ENCODE measurements around the gene VPS13D.

VPS13D gene

DNA sequence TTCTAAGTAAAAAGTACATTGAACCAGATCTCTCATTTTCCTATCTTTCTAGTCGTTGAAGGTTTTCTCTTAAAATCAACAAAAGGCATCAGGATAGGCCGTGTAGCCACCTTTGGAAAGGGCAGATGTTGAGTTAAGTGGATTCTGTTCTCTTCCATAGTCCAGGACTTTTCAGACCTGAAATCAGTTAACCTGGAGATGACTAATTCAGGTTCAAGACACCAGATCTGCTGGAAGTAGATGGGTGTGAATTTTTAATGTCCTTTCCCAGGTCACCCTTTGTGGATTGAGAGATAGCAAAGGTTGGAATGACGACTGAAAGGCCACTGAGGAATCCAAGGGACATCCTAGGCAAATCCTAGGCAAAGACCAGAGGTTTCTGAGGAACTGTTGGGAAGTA, 215.4 kb downstream of the VPS13D start:
- Histone ChIP-seq H3K27ac (ENCODE audit: low read depth, low read length) (no peak overlapping the region), H3K9ac (ENCODE audit: low read depth, low read length) (no peak overlapping the region), H3K4me1 (ENCODE audit: insufficient read depth, low read length) (0 out of 2 replicates have a peak, but pooled peaks cover 10% of the 10 kb centered on the region), H3K4me3 (ENCODE audit: low read length) (no peak overlapping the region), H3K27me3 (ENCODE audit: insufficient read depth, low read length) (no peaks in the 10 kb centered on the region), H3K36me3 (ENCODE audit: insufficient read depth, low read length) (no peaks in the 10 kb centered on the region; the same call in 1 of the 2 replicates), H3K9me3 (ENCODE audit: insufficient read depth, low read depth, low read length) (no peaks in the 10 kb centered on the region)
- 84% methylated on average over 3 of the region's 3 CpGs for WGBS

GRCh38 chr1:12446593-12446992, 216.8 kb downstream of the VPS13D start:
- H3K36me3 ChIP-seq (ENCODE audit: insufficient read depth, low read length): no peaks in the 10 kb centered on the region
- H3K27me3 ChIP-seq (ENCODE audit: insufficient read depth, low read length): no peaks in the 10 kb centered on the region
- H3K4me1 ChIP-seq (ENCODE audit: insufficient read depth, low read length): 0 out of 2 replicates have a peak, but pooled peaks cover 10% of the 10 kb centered on the region
- no peak overlapping the region for H3K27ac ChIP-seq (ENCODE audit: low read depth, low read length)
- no peak overlapping the region for H3K4me3 ChIP-seq (ENCODE audit: low read length)
- no peaks in the 10 kb centered on the region for H3K9me3 ChIP-seq (ENCODE audit: insufficient read depth, low read depth, low read length)
- 77% methylated on average over 2 of the region's 2 CpGs for WGBS
- H3K9ac ChIP-seq (ENCODE audit: low read depth, low read length): no peak overlapping the region

DNA sequence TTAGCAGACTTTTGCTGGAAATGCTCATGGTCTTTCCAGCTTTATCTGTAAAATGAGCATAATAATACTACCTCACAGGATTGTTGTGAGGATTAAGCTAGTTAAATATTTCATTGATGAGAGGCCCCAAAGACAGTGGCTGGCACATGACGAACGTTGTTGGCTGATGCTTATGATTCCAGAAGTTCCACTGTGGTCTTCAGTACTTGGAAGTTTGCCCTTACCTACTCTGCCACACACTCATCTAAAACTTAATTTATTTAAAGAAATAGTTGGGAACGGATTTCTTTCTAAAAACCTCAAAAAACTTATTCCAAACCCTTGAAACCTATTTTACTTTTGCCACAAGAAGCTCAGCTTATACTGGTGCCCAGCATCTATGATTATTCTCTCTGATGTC, 217.5 kb downstream of the VPS13D start:
- WGBS: 95% methylated on average over 3 of the region's 3 CpGs
- no peak overlapping the region for H3K27ac ChIP-seq (ENCODE audit: low read depth, low read length)
- no peak overlapping the region for H3K4me3 ChIP-seq (ENCODE audit: low read length)
- no peaks in the 10 kb centered on the region for H3K27me3 ChIP-seq (ENCODE audit: insufficient read depth, low read length)
- 0 out of 2 replicates have a peak, but pooled peaks cover 10% of the 10 kb centered on the region for H3K4me1 ChIP-seq (ENCODE audit: insufficient read depth, low read length)
- H3K9ac ChIP-seq (ENCODE audit: low read depth, low read length): no peak overlapping the region
- H3K9me3 ChIP-seq (ENCODE audit: insufficient read depth, low read depth, low read length): no peaks in the 10 kb centered on the region
- H3K36me3 ChIP-seq (ENCODE audit: insufficient read depth, low read length): no peaks in the 10 kb centered on the region

- WGBS: 87% methylated on average over 7 of the region's 7 CpGs
Observed at GRCh38 chr1:12447849-12448312, 218.1 kb downstream of the VPS13D start.

GRCh38 chr1:12448746-12449177, 218.9 kb downstream of the VPS13D start:
- Histone ChIP-seq H3K9ac (ENCODE audit: low read depth, low read length) (no peak overlapping the region), H3K36me3 (ENCODE audit: insufficient read depth, low read length) (no peaks in the 10 kb centered on the region), H3K27ac (ENCODE audit: low read depth, low read length) (no peak overlapping the region), H3K9me3 (ENCODE audit: insufficient read depth, low read depth, low read length) (no peaks in the 10 kb centered on the region), H3K4me1 (ENCODE audit: insufficient read depth, low read length) (peaks cover 13% of the 10 kb centered on the region; the same call in 1 of the 2 replicates), H3K27me3 (ENCODE audit: insufficient read depth, low read length) (no peaks in the 10 kb centered on the region), H3K4me3 (ENCODE audit: low read length) (no peak overlapping the region)
- 90% methylated on average over 3 of the region's 3 CpGs for WGBS

More at GRCh38 chr1:12447849-12448312, 218.1 kb downstream of the VPS13D start:
- Histone ChIP-seq H3K9me3 (ENCODE audit: insufficient read depth, low read depth, low read length) (no peaks in the 10 kb centered on the region), H3K9ac (ENCODE audit: low read depth, low read length) (no peak overlapping the region), H3K27ac (ENCODE audit: low read depth, low read length) (no peak overlapping the region), H3K4me3 (ENCODE audit: low read length) (no peak overlapping the region), H3K27me3 (ENCODE audit: insufficient read depth, low read length) (no peaks in the 10 kb centered on the region), H3K4me1 (ENCODE audit: insufficient read depth, low read length) (0 out of 2 replicates have a peak, but pooled peaks cover 10% of the 10 kb centered on the region), H3K36me3 (ENCODE audit: insufficient read depth, low read length) (no peaks in the 10 kb centered on the region)

- Histone ChIP-seq H3K27ac (ENCODE audit: low read depth, low read length) (no peak overlapping the region), H3K4me3 (ENCODE audit: low read length) (no peak overlapping the region), H3K36me3 (ENCODE audit: insufficient read depth, low read length) (no peaks in the 10 kb centered on the region), H3K27me3 (ENCODE audit: insufficient read depth, low read length) (no peaks in the 10 kb centered on the region), H3K9ac (ENCODE audit: low read depth, low read length) (no peak overlapping the region), H3K9me3 (ENCODE audit: insufficient read depth, low read depth, low read length) (no peaks in the 10 kb centered on the region), H3K4me1 (ENCODE audit: insufficient read depth, low read length) (peaks cover 14% of the 10 kb centered on the region; the same call in 1 of the 2 replicates)
- WGBS: 95% methylated on average over 10 of the region's 10 CpGs
Observed at GRCh38 chr1:12450090-12450755, 220.4 kb downstream of the VPS13D start.

GRCh38 chr1:12450756-12451559, 221.1 kb downstream of the VPS13D start:
- Histone ChIP-seq H3K4me3 (ENCODE audit: low read length) (no peak overlapping the region), H3K9me3 (ENCODE audit: insufficient read depth, low read depth, low read length) (no peaks in the 10 kb centered on the region), H3K9ac (ENCODE audit: low read depth, low read length) (no peak overlapping the region), H3K36me3 (ENCODE audit: insufficient read depth, low read length) (no peaks in the 10 kb centered on the region), H3K27ac (ENCODE audit: low read depth, low read length) (no peak overlapping the region), H3K4me1 (ENCODE audit: insufficient read depth, low read length) (peaks cover 14% of the 10 kb centered on the region; the same call in 1 of the 2 replicates), H3K27me3 (ENCODE audit: insufficient read depth, low read length) (no peaks in the 10 kb centered on the region)
- WGBS: 94% methylated on average over 4 of the region's 4 CpGs

DNA sequence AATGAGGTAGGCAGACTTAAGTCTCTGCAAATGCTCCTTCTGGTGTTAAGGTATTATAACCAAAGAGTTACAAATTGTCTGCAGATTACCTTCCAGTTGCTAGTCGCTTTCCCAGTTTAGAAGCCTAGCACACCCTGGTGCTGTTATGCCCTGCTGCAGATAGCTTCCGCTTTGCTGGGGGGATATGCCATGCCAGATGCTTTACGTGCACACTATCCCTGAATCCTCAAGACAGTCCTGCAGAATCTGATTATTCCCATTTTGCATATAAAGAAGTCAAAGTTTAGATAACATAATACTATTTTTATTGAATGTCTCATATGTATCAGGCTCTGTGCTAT, 221.7 kb downstream of the VPS13D start:
- Histone ChIP-seq H3K9me3 (ENCODE audit: insufficient read depth, low read depth, low read length) (no peaks in the 10 kb centered on the region), H3K27ac (ENCODE audit: low read depth, low read length) (no peak overlapping the region), H3K4me1 (ENCODE audit: insufficient read depth, low read length) (peaks cover 14% of the 10 kb centered on the region; the same call in 1 of the 2 replicates), H3K4me3 (ENCODE audit: low read length) (no peak overlapping the region), H3K36me3 (ENCODE audit: insufficient read depth, low read length) (no peaks in the 10 kb centered on the region), H3K27me3 (ENCODE audit: insufficient read depth, low read length) (no peaks in the 10 kb centered on the region), H3K9ac (ENCODE audit: low read depth, low read length) (no peak overlapping the region)
- 94% methylated on average over 3 of the region's 3 CpGs for WGBS

DNA sequence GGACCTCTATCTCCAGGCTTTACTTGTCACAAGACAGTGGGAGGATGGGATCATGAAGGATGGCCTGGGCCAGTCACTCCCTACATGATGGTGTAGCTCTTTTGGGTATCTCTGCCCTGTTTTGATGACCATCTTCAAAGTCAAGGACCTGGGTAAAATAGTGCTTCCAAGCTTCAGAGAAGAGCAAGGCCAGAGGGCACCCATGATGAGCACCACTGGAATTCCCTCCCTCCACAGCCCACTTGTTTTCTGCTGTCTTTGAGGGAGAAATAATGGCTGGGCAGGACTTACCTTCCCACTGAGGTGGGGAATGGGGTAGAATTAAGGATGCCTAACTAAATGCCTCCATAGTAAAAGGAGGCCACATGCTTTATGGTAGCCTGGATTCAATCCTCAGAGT, 222.4 kb downstream of the VPS13D start:
- Histone ChIP-seq H3K9ac (ENCODE audit: low read depth, low read length) (no peak overlapping the region), H3K27me3 (ENCODE audit: insufficient read depth, low read length) (no peaks in the 10 kb centered on the region), H3K27ac (ENCODE audit: low read depth, low read length) (no peak overlapping the region), H3K9me3 (ENCODE audit: insufficient read depth, low read depth, low read length) (no peaks in the 10 kb centered on the region), H3K36me3 (ENCODE audit: insufficient read depth, low read length) (no peaks in the 10 kb centered on the region), H3K4me3 (ENCODE audit: low read length) (no peak overlapping the region), H3K4me1 (ENCODE audit: insufficient read depth, low read length) (peaks cover 11% of the 10 kb centered on the region; the same call in 1 of the 2 replicates)

GRCh38 chr1:12453400-12454343, 223.8 kb downstream of the VPS13D start:
- Histone ChIP-seq H3K27ac (ENCODE audit: low read depth, low read length) (no peak overlapping the region), H3K4me1 (ENCODE audit: insufficient read depth, low read length) (peaks cover 4% of the 10 kb centered on the region; the same call in 1 of the 2 replicates), H3K36me3 (ENCODE audit: insufficient read depth, low read length) (no peaks in the 10 kb centered on the region), H3K4me3 (ENCODE audit: low read length) (no peak overlapping the region), H3K27me3 (ENCODE audit: insufficient read depth, low read length) (no peaks in the 10 kb centered on the region), H3K9me3 (ENCODE audit: insufficient read depth, low read depth, low read length) (no peaks in the 10 kb centered on the region), H3K9ac (ENCODE audit: low read depth, low read length) (no peak overlapping the region)
- WGBS: 83% methylated on average over 13 of the region's 13 CpGs

Data from HUES64 (cell line).